ENCODE results near the gene TMEM131.

DNA sequence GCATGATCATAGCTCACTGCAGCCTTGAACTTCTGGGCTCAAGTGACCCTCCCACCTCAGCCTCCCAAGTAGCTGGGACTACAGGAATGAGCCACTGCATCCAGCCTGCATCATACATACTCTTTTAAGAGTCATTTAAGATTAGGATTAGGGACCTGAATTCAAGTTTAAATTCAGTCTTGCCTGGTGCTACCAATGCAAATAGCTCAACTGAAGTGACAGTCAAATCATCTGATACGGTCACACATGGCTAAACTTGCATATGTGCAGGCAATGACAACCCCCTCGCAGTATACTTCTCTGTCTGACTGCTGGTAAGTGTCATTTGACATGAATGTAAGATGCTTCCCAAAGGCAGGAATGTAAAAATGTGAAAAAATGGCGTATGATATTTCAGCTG lies 31.8 kb upstream of the TMEM131 start:
- TF ChIP-seq EZH2 (IDR thresholded peaks at IDR 0.05; ENCODE audit: borderline replicate concordance, low read depth, low read length, severe bottlenecking), result no peak
- TF ChIP-seq, protein P1, sequence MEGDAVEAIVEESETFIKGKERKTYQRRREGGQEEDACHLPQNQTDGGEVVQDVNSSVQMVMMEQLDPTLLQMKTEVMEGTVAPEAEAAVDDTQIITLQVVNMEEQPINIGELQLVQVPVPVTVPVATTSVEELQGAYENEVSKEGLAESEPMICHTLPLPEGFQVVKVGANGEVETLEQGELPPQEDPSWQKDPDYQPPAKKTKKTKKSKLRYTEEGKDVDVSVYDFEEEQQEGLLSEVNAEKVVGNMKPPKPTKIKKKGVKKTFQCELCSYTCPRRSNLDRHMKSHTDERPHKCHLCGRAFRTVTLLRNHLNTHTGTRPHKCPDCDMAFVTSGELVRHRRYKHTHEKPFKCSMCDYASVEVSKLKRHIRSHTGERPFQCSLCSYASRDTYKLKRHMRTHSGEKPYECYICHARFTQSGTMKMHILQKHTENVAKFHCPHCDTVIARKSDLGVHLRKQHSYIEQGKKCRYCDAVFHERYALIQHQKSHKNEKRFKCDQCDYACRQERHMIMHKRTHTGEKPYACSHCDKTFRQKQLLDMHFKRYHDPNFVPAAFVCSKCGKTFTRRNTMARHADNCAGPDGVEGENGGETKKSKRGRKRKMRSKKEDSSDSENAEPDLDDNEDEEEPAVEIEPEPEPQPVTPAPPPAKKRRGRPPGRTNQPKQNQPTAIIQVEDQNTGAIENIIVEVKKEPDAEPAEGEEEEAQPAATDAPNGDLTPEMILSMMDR (IDR thresholded peaks at IDR 0.05; ENCODE audit: borderline replicate concordance, extremely low read depth, low read length, poor library complexity, severe bottlenecking), result no peak

All from DND-41 (cell line).